ENCODE measurements around the gene DNTT.

DNTT gene

DNA sequence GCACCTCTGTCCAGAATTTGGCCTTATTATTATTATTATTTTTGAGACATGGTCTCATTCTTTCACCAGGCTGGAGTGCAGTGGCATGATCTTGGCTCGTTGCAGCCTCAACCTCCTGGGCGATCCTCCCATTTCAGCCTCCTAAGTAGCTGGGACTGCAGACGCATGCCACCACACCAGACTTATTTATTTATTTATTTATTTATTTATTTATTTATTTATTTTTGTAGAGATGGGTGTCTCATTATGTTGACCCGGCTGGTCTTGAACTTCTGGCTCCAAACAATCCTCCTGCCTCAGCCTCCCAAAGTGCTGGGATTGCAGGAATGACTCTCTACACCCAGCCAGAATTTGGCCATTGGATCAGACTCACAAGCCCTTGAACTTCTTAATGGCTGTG lies 39.3 kb upstream of the DNTT start:
- H3K27me3 ChIP-seq (ENCODE audit: control insufficient read depth, insufficient read depth, low read length, poor library complexity, severe bottlenecking), result no peaks in the 10 kb centered on the region
- 94 to 100% methylated on average over 3 of the region's 4 CpGs for WGBS, 2 experiments

DNA sequence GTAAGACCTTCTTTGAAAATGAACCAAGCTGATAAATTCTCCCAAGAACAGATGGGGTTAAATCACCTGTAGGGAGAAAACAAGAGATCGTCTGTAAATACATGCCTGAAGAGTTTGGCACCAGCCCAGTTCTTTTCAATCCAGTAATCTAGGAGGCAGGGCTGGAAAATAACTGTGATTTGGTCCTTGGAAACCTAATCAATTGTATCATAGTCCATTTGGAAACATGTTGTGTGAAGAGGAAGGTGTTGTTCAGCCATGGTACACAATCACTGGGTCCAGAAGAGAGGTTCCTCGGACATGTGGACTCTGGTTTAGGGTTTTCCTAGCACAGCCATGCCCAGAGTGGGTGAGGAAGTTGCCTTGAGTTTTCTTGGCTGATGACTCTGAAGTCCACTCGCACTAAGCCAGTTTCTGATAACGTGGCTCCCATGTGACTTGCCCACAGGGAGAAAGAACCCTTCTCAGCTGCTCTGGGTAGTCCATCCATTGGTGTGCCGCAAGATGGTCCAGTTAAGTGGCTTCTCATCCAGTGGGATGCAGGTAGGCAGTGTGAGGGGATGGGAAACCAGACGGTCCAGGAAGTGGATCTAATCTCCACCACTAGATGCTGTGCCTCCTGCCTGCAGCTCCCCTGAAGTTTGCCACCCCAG lies 38.0 kb upstream of the DNTT start:
- 87 to 92% methylated on average over 6 of the region's 6 CpGs for WGBS, 2 experiments
- H3K27me3 ChIP-seq (ENCODE audit: control insufficient read depth, insufficient read depth, low read length, poor library complexity, severe bottlenecking), result no peaks in the 10 kb centered on the region
- no peak overlapping the region for H3K27ac ChIP-seq (ENCODE audit: insufficient read depth, low read depth, low read length, poor library complexity, severe bottlenecking)
- no peaks in the 10 kb centered on the region for H3K36me3 ChIP-seq (ENCODE audit: control insufficient read depth, insufficient read depth, low read length)
- no peaks in the 10 kb centered on the region for H3K4me1 ChIP-seq (ENCODE audit: control insufficient read depth, insufficient read depth, low read length)
- no peaks in the 10 kb centered on the region for H3K9me3 ChIP-seq (ENCODE audit: control insufficient read depth, low read length)
- no peak overlapping the region for H3K4me3 ChIP-seq (ENCODE audit: insufficient read depth, low read depth, low read length)

More for the DNA sequence above, 39.3 kb upstream of the DNTT start:
- no peak overlapping the region for H3K27ac ChIP-seq (ENCODE audit: insufficient read depth, low read depth, low read length, poor library complexity, severe bottlenecking)
- H3K4me3 ChIP-seq (ENCODE audit: insufficient read depth, low read depth, low read length), result no peak overlapping the region
- no peaks in the 10 kb centered on the region for H3K4me1 ChIP-seq (ENCODE audit: control insufficient read depth, insufficient read depth, low read length)
- no peaks in the 10 kb centered on the region for H3K36me3 ChIP-seq (ENCODE audit: control insufficient read depth, insufficient read depth, low read length)
- no peaks in the 10 kb centered on the region for H3K9me3 ChIP-seq (ENCODE audit: control insufficient read depth, low read length)

DNA sequence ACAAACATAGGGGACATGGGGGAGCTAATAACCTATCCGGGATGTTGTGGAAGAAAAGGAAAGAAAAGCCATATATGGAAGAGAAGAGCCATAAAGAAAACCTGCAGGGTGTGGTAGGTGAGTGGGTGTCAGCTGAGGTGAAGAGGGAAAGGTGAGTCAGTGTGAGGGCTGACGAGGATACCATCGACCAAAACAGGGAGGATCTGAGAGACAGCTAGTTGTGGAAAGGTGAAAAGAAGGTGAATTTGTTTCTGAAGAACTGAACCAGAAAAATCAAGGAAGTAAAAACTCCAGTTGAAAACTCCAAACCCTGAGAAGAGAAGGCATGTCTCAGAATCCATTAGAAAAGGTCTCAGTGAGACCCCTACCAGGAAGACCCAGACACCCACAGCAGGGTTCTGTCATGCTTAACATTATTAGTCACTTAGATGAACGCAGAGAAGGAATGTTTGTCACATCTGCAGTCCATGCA lies 37.0 kb upstream of the DNTT start:
- no peaks in the 10 kb centered on the region for H3K9me3 ChIP-seq (ENCODE audit: control insufficient read depth, low read length)
- H3K27me3 ChIP-seq (ENCODE audit: control insufficient read depth, insufficient read depth, low read length, poor library complexity, severe bottlenecking), result no peaks in the 10 kb centered on the region
- H3K36me3 ChIP-seq (ENCODE audit: control insufficient read depth, insufficient read depth, low read length), result no peaks in the 10 kb centered on the region
- H3K27ac ChIP-seq (ENCODE audit: insufficient read depth, low read depth, low read length, poor library complexity, severe bottlenecking), result no peak overlapping the region
- H3K4me1 ChIP-seq (ENCODE audit: control insufficient read depth, insufficient read depth, low read length), result no peaks in the 10 kb centered on the region
- 85 to 87% methylated on average over 4 of the region's 4 CpGs for WGBS, 2 experiments
- no peak overlapping the region for H3K4me3 ChIP-seq (ENCODE audit: insufficient read depth, low read depth, low read length)

DNA sequence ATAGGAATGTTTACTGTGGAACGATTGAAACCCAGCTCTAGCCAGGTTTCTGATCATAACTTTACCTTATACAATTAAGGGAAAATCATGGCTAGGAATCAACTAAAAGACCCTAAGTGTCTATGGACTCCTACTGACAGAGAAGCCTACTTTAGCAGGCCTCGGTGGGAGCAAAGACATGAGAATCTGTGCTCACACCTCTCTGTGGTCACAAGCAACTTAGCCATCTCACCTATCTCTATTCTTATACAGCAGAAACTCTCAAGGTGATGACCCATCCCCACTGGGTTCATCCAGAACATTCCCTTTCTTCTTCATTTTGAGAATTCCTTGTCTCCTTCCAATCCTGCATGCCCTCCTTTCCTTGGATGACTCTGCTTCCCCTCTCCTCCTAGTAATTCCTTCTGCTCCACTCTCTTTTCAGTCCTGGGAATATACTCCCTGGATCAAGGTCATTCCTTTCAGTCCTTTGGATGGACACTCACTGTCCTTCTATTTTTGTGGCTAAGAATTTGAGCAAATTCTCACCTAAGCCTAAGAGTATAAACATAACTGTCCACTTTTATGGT lies 35.8 kb upstream of the DNTT start:
- H3K4me1 ChIP-seq (ENCODE audit: control insufficient read depth, insufficient read depth, low read length), result no peaks in the 10 kb centered on the region
- no peaks in the 10 kb centered on the region for H3K27me3 ChIP-seq (ENCODE audit: control insufficient read depth, insufficient read depth, low read length, poor library complexity, severe bottlenecking)
- no peak overlapping the region for H3K4me3 ChIP-seq (ENCODE audit: insufficient read depth, low read depth, low read length)
- no peak overlapping the region for H3K27ac ChIP-seq (ENCODE audit: insufficient read depth, low read depth, low read length, poor library complexity, severe bottlenecking)
- 95 to 98% methylated on average over 2 of the region's 2 CpGs for WGBS, 2 experiments
- H3K9me3 ChIP-seq (ENCODE audit: control insufficient read depth, low read length), result no peaks in the 10 kb centered on the region
- H3K36me3 ChIP-seq (ENCODE audit: control insufficient read depth, insufficient read depth, low read length), result no peaks in the 10 kb centered on the region

DNA sequence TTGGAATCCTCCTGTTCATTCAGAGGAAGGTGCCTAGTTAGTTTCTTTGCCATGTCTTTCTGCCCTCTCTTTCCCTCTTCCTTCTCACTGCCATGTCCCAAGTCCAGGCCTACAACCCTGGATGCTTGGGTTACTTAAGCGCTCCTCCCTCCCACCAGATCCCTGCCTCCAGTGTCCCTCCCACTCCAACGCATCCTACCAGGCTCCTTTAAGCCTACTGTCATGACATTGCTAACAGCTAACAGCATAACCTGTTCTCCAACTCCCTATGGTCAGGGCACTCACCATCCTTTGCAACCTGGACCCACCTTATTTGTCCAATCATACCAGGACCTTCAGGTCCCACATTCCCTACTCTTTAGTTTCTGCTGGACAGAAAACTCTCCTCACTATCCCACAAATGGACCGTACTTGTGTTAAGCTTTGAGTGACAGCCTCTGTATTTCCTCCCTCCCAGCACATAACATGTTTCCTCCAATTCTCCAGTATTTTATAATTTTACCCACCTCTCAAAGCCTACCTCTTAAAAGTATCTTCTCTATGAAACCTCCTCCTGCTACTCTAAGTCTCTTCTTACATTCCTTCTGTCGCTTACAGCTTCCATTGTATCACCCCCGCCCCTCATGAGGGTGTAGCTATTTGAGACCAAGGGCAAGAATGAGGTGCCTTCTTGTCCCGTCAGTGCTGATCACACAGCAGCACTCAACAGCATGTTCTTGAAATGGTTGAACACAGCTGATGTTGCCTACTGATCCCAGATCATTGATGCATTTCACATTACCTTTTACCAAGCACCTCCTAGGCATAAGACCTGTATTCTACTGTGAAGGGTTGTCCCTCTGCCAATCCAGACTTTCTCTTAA lies 34.6 kb upstream of the DNTT start:
- WGBS, 2 experiments, result 91 to 94% methylated on average over 6 of the region's 6 CpGs
- H3K4me3 ChIP-seq (ENCODE audit: insufficient read depth, low read depth, low read length), result no peak overlapping the region
- no peaks in the 10 kb centered on the region for H3K9me3 ChIP-seq (ENCODE audit: control insufficient read depth, low read length)
- H3K36me3 ChIP-seq (ENCODE audit: control insufficient read depth, insufficient read depth, low read length), result no peaks in the 10 kb centered on the region
- no peak overlapping the region for H3K27ac ChIP-seq (ENCODE audit: insufficient read depth, low read depth, low read length, poor library complexity, severe bottlenecking)
- H3K4me1 ChIP-seq (ENCODE audit: control insufficient read depth, insufficient read depth, low read length), result no peaks in the 10 kb centered on the region
- H3K27me3 ChIP-seq (ENCODE audit: control insufficient read depth, insufficient read depth, low read length, poor library complexity, severe bottlenecking), result no peaks in the 10 kb centered on the region

DNA sequence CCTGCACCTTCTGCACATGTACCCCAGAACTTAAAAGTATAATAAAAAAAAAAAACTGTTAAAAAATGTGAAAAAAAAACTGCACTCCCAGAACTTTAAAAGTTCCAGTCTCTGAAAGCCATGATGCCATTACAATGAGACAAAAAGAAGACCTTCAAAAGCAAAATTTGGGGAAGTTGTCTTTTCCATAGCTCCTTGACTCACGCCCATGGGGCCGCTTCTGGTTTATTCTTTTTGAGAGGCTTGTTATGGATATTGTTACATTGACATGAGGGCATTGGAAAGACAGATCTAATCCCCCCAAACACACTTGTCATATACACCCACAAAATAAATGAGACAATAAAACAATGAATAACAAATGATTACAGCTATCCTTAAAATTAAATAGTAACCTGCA lies 33.7 kb upstream of the DNTT start:
- Histone ChIP-seq H3K27ac (ENCODE audit: insufficient read depth, low read depth, low read length, poor library complexity, severe bottlenecking) (no peak overlapping the region), H3K9me3 (ENCODE audit: control insufficient read depth, low read length) (no peaks in the 10 kb centered on the region), H3K4me3 (ENCODE audit: insufficient read depth, low read depth, low read length) (no peak overlapping the region), H3K36me3 (ENCODE audit: control insufficient read depth, insufficient read depth, low read length) (no peaks in the 10 kb centered on the region), H3K27me3 (ENCODE audit: control insufficient read depth, insufficient read depth, low read length, poor library complexity, severe bottlenecking) (no peaks in the 10 kb centered on the region), H3K4me1 (ENCODE audit: control insufficient read depth, insufficient read depth, low read length) (no peaks in the 10 kb centered on the region)
- WGBS, 2 experiments, result 95 to 100% methylated on average over 2 of the region's 2 CpGs

DNA sequence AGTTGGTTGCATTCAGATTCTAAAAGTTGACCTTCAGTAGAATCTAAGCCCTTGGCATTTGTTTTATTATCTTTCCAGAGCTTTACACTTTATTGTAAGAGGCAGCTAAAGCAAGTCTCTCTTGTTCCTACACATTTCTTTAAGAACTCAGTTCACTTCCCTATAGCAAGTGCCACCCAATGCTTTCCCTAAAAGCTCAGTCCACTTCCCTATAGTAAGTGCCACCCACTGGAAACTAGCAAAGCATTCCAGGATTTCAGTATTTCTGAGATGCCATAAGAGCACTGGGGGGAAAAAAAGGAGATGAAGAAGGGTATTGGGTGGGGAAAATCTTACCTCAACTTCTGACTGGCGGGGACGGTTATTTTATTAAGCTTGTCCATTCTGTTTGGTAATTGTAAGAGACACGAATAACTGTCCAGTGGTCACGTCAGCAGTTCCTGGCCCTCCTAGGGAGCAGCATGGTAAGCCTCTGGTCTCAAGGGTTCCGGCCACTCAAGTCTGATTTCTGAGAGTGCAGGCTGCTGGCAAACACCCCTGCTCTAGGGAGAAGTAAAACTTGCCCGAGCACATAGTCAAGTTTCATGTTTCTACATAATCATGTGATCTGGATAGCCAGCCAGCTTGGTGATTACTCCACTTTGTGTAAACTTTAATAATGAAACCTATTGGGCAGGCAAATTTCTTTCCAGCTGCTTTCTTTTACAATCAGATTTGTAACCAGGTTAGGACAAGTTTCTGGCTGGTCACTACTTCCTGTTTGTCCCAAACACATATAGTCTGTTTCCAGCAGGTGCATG lies 33.0 kb upstream of the DNTT start, which contains the start of gene BLNK:
Gene BLNK, minus strand, starts transcription at position 554 of the 800 bp plus-strand sequence. Its CDS starts 171 bp downstream, at position 383.
- 85 to 94% methylated on average over 6 of the region's 6 CpGs for WGBS, 2 experiments
- Histone ChIP-seq H3K27ac (ENCODE audit: insufficient read depth, low read depth, low read length, poor library complexity, severe bottlenecking) (no peak within 1 kb of the TSS), H3K36me3 (ENCODE audit: control insufficient read depth, insufficient read depth, low read length) (no peaks in the 10 kb centered on the region), H3K4me3 (ENCODE audit: insufficient read depth, low read depth, low read length) (no peak within 1 kb of the TSS), H3K27me3 (ENCODE audit: control insufficient read depth, insufficient read depth, low read length, poor library complexity, severe bottlenecking) (no peaks in the 10 kb centered on the region), H3K9me3 (ENCODE audit: control insufficient read depth, low read length) (no peaks in the 10 kb centered on the region), H3K4me1 (ENCODE audit: control insufficient read depth, insufficient read depth, low read length) (no peaks in the 10 kb centered on the region)

DNA sequence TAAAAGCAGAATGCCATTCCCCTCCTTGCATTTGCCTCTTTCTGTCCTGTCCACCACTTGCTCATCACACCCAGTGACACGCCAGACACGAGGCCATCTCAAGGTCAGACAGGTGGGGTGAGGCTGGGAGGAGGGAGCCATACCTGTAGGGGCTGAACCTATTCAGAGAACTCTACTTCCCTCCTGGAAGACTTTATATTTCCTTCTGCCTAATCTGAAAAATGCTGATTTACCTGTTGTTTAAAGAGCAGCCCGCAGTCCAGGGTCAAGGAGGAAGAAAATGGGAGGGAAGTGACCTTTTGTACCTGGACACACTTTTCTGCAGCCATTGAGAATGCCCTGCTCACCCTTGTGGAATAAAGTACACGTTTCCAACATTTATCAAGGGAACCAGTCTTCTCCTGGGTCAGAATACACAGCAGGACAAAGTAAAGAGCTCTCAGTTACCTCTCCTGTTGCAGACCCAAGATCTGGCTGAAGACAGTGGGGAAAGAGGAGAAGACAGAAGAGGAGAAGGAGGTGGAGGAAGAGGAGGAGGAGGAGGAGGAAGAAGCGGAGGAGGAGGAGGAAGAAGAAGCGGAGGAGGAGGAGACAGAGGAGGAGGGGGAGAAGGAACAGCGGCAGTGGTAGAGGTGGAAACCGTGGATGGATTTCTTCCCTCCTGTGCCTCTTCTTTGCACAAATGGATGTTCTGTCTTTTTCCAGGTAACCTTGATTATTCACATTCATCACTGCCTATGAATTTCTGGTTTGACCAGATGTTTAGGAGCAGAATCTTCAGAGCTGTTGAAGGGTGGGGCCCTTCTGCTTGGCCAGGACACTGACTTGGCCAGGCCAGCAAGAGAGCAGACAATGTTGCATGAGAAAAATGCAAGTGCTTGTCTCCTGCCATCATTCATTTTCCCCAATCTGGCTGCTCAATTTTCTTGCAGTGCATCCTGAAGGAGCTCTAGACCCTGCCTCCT lies 31.6 kb upstream of the DNTT start:
- no peaks in the 10 kb centered on the region for H3K9me3 ChIP-seq (ENCODE audit: control insufficient read depth, low read length)
- no peaks in the 10 kb centered on the region for H3K27me3 ChIP-seq (ENCODE audit: control insufficient read depth, insufficient read depth, low read length, poor library complexity, severe bottlenecking)
- no peaks in the 10 kb centered on the region for H3K4me1 ChIP-seq (ENCODE audit: control insufficient read depth, insufficient read depth, low read length)
- H3K27ac ChIP-seq (ENCODE audit: insufficient read depth, low read depth, low read length, poor library complexity, severe bottlenecking), result no peak overlapping the region
- H3K36me3 ChIP-seq (ENCODE audit: control insufficient read depth, insufficient read depth, low read length), result no peaks in the 10 kb centered on the region
- WGBS, 2 experiments, result 92 to 93% methylated on average over 8 of the region's 8 CpGs
- H3K4me3 ChIP-seq (ENCODE audit: insufficient read depth, low read depth, low read length), result no peak overlapping the region
